ENCODE measurements around the gene ZMYND15. TPM values are rescaled to one million over a fixed set of nuclear protein-coding genes. Genes with fewer than 3 reads are reported as not detected.
"Not testable (repeated sequence)": the region's sequence is repeated elsewhere in the genome, so short reads cannot be mapped to it uniquely, and the experiment has no call there.

Gene ZMYND15, protein sequence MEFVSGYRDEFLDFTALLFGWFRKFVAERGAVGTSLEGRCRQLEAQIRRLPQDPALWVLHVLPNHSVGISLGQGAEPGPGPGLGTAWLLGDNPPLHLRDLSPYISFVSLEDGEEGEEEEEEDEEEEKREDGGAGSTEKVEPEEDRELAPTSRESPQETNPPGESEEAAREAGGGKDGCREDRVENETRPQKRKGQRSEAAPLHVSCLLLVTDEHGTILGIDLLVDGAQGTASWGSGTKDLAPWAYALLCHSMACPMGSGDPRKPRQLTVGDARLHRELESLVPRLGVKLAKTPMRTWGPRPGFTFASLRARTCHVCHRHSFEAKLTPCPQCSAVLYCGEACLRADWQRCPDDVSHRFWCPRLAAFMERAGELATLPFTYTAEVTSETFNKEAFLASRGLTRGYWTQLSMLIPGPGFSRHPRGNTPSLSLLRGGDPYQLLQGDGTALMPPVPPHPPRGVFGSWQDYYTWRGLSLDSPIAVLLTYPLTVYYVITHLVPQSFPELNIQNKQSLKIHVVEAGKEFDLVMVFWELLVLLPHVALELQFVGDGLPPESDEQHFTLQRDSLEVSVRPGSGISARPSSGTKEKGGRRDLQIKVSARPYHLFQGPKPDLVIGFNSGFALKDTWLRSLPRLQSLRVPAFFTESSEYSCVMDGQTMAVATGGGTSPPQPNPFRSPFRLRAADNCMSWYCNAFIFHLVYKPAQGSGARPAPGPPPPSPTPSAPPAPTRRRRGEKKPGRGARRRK
- polyA plus RNA-seq = under 1 TPM; 0.33 to 0.90 (median 0.56) TPM

GRCh38 chr17:4739122-4740024 lies at the start of gene ZMYND15, which contains the start of gene CXCL16:
ZMYND15 (plus strand) TSS chr17:4739833; CDS start chr17:4740549, 716 bp downstream.
CXCL16 (minus strand) TSS chr17:4739928; CDS start chr17:4739339, 589 bp downstream.
- WGBS, 3 donors = 0 to 1% (median 0%) methylated on average over 77 to 100 of the region's 100 CpGs
- no peak within 1 kb of the TSS for H3K27ac ChIP-seq (ENCODE audit: low read depth, low read length)

- 89 to 93% (median 89%) methylated on average over 12 of the region's 12 CpGs for WGBS, 3 donors
- H3K27ac ChIP-seq (ENCODE audit: low read depth, low read length) = not testable (repeated sequence)
Measured at GRCh38 chr17:4689872-4690271, 49.8 kb upstream of the ZMYND15 start.

GRCh38 chr17:4690745-4691144 lies 48.9 kb upstream of the ZMYND15 start:
- no peak overlapping the region for H3K27ac ChIP-seq (ENCODE audit: low read depth, low read length)
- 59 to 97% (median 93%) methylated on average over 2 of the region's 2 CpGs for WGBS, 3 donors

- no peak overlapping the region for H3K27ac ChIP-seq (ENCODE audit: low read depth, low read length)
Measured at GRCh38 chr17:4691686-4692085, 47.9 kb upstream of the ZMYND15 start.

GRCh38 chr17:4693416-4693815 lies 46.2 kb upstream of the ZMYND15 start:
- 86 to 95% (median 86%) methylated on average over 9 of the region's 9 CpGs for WGBS, 3 donors
- H3K27ac ChIP-seq (ENCODE audit: low read depth, low read length) = no peak overlapping the region

More at GRCh38 chr17:4691686-4692085, 47.9 kb upstream of the ZMYND15 start:
- WGBS, 3 donors = 78 to 82% (median 80%) methylated on average over 8 of the region's 8 CpGs

DNA sequence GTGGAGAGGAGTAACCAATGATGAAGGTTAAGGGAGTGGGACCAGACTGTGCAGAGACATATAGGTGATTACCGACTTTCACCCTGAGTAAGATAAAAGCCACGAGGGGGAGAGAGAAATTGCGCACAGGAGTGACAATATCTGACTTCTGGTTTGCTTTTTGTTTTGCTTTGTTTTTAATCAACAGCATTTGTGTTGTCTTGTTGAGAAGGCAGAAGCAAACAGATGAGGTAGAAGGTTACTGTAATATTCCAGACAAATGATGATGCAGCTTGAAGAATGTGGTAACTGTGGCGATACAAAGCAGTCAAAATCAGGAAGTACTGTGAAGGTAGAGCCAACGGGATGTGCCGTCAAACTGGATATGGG lies 43.2 kb upstream of the ZMYND15 start:
- H3K27ac ChIP-seq (ENCODE audit: low read depth, low read length) = no peak overlapping the region
- WGBS, 3 donors = 52 to 82% (median 57%) methylated on average over 6 of the region's 6 CpGs

DNA sequence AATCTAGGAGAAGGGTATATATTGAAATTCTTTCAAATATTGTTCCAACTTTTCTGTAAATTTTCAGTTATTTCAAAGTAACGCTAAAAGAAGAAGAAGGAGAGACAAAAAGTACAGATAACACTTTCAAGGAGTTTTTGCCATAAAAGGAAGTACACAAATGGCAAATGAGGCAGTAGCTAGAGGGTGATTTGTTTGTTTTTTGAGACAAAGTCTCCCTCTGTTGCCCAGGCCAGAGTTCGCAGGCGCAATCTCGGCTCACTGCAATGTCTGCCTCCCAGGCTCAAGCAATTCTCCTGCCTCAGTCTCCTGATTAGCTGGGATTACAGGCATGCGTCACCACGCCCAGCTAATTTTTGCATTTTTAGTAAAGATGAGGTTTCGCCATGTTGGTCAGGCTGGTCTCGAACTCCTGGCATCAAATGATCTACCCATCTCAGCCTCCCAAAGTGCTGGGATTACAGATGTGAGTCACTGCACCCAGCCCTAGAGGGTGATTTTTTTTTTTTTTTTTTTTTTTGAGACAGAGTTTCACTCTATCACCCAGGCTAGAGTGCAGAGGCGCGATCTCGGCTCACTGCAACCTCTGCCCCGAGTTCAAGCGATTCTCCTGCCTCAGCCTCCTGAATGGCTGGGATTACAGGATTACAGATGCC lies 40.1 kb upstream of the ZMYND15 start:
- 83 to 85% (median 85%) methylated on average over 13 of the region's 13 CpGs for WGBS, 3 donors
- H3K27ac ChIP-seq (ENCODE audit: low read depth, low read length) = not testable (repeated sequence)

DNA sequence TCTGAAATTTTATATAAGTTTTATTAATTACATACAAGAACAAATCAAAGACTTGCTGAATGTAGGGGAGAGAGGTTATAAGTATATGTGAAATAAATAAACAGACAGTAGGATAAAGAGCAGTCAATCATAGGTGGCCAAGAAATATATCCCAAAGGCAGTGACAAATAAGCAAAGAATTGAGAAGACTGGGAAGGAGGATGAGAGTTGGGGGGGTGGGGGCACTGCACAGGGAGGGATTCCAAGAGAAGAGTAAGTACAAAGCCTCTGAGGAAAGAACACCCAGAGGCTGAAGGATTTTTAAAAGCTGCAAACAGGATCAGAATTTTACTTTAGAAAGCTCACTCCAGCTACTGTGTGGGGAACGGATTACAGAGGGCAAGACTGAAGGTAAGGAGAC lies 38.5 kb upstream of the ZMYND15 start:
- no peak overlapping the region for H3K27ac ChIP-seq (ENCODE audit: low read depth, low read length)

DNA sequence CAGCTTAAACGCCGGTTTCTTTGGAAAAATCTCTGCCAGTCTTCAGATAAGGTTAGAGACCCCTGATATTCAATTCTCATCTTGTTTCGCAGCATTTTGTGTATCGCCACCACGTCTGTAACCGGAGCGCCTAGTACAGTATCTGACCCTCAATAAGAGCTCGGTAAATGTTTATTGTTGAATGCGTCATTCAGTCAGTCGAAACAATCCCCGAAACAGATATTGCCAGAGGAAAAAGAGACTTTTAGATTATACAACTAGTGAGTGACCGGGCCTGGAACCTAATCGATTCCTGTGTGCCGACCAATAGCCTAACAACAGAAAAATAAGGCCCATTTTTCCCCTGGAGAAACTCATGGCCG lies 36.3 kb upstream of the ZMYND15 start:
- H3K27ac ChIP-seq (ENCODE audit: low read depth, low read length) = no peak overlapping the region
- WGBS, 3 donors = 3 to 8% (median 6%) methylated on average over 15 of the region's 15 CpGs

More for the DNA sequence above, 38.5 kb upstream of the ZMYND15 start:
- WGBS, 3 donors = 67 to 81% (median 71%) methylated on average over 1 of the region's 1 CpG

- not testable (repeated sequence) for H3K27ac ChIP-seq (ENCODE audit: low read depth, low read length)
Measured at GRCh38 chr17:4704574-4704907, 35.1 kb upstream of the ZMYND15 start.

DNA sequence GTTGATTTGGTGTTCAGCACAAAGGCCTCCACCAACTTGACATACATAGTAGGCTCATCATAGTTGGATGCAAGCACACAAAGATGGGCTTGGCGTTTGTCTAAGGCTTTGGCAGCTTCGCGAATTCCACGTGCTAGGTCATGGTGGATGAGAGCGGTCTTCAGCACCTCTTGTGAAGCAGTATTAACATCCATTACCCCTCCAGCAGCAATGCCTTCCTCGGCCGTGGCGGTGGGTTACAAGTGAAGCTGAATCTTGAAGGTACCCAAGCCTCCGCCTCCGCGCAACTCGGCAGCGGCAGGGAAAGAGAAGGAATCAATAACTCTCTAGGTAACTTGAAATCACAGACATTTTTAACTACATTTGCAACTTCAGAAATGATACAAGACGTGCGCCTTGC lies 34.6 kb upstream of the ZMYND15 start:
- H3K27ac ChIP-seq (ENCODE audit: low read depth, low read length) = no peak overlapping the region
- WGBS, 3 donors = 93 to 97% (median 95%) methylated on average over 15 of the region's 15 CpGs

More at GRCh38 chr17:4704574-4704907, 35.1 kb upstream of the ZMYND15 start:
- 39 to 52% (median 50%) methylated on average over 14 of the region's 14 CpGs for WGBS, 3 donors

- WGBS, 3 donors = 77 to 85% (median 84%) methylated on average over 7 of the region's 7 CpGs
- no peak overlapping the region for H3K27ac ChIP-seq (ENCODE audit: low read depth, low read length)
Measured at GRCh38 chr17:4706121-4706520, 33.5 kb upstream of the ZMYND15 start.

GRCh38 chr17:4708436-4708835 lies 31.2 kb upstream of the ZMYND15 start:
- no peak overlapping the region for H3K27ac ChIP-seq (ENCODE audit: low read depth, low read length)
- WGBS, 3 donors = 75 to 81% (median 79%) methylated on average over 8 of the region's 8 CpGs

- WGBS, 3 donors = 0 to 1% (median 1%) methylated on average over 21 to 67 of the region's 67 CpGs
- H3K27ac ChIP-seq (ENCODE audit: low read depth, low read length) = peak within 1 kb of the TSS; percentile 51
Measured at GRCh38 chr17:4709794-4710692, 29.6 kb upstream of the ZMYND15 start, which contains the start of gene ARRB2. ARRB2 (plus strand) TSS chr17:4710632; CDS start chr17:4710722, 90 bp downstream.

DNA sequence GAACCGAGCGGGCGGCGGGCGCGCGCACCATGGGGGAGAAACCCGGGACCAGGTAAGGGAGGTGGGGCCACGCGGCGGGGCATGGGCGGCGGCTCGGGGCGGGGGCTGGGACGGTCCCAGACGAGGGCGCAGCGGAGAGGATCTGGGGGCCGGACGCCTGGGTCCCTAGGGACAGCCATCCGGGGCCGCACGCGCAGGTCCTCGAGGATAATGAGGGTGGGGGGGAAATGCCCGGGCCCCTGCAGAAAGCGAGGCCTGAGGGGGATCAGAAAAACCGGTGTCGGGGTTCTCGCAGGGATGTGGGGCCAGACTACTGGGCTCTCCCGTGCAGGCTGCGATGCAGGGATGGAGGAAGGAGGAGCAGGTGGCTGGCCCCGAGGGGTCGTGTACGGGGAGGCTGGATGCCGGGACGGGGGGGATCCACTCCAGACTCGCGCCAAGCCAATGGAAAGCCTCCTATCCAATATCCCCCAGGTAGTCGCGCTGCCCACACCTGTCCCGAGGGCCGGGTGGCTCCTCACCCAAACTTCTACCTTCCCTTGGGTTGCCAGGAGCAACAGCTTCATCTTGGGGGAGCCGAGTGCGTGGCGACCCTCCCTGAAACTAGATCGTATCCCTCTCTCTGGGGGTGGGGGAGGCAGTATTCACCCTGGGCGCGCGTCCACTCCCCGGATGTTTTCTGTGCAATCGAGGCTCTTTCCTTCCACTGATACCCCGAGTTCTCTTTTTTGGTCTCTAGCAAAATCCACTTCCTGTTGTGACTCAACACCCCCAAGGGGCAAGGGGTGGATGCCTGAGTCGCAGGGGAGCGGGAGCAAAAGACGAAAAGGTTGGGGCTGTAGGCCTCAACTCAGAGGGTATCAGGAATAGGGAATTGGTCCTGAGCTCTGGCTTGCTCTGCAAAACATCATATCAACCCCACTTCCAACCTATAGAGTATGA lies 28.7 kb upstream of the ZMYND15 start:
- H3K27ac ChIP-seq (ENCODE audit: low read depth, low read length) = peak overlapping the region; percentile 51
- 6 to 20% (median 7%) methylated on average over 37 to 57 of the region's 57 CpGs for WGBS, 3 donors

DNA sequence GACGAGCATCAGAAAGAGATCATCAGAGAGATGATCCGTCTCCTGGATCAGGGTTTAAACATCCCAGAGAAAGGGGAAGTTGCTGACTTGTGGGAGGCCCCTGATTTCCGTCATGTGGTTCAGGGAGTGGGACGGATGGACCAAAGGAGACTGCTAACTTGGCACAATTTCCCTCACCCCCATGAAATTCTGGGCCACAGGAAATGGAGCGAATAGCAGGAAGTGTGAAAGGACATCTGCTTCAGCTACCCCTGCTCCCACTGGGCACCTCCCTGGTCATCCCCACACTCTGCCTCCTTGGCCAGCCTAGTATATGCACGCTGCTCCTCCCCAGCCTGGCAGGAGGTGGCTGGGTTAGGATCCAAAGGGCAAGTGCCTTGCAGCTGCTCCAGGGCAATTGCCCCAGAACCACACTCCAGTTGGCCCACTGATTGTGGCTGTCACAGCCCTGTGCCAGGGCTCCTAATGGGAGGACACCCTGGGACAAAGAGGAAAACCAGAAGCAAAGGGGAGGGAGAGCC lies 27.9 kb upstream of the ZMYND15 start:
- 34 to 68% (median 38%) methylated on average over 6 of the region's 6 CpGs for WGBS, 3 donors
- peak overlapping the region; percentile 73 for H3K27ac ChIP-seq (ENCODE audit: low read depth, low read length)

Measured in adipose tissue (tissue), 3 donors.